HG02610 (cell line): Measurements from ENCODE around the gene ZSCAN9.

Experiments used
- ATAC-seq: cut with Tn5 transposase; IDR thresholded peaks from one replicate; pipeline ENCODE4 v1.9.1; 2021; ENCODE audit warnings: mild to moderate bottlenecking, moderate library complexity; ENCODE audit not compliant: unreplicated experiment

The ZSCAN9 gene

GRCh38 chr6:28220257-28221133 lies 4.6 kb upstream of the ZSCAN9 start:
- no peak for ATAC-seq

GRCh38 chr6:28224131-28225055 lies 682 bp upstream of the ZSCAN9 start:
- ATAC-seq, result no peak

- ATAC-seq, result no peak
These were observed 1.4 kb downstream of the ZSCAN9 start for GRCh38 chr6:28226460-28226859.

- ATAC-seq, result no peak
These were observed 7.7 kb downstream of the ZSCAN9 start for GRCh38 chr6:28232785-28233184.

GRCh38 chr6:28235912-28236452 lies 10.9 kb downstream of the ZSCAN9 start:
- no peak for ATAC-seq

GRCh38 chr6:28239636-28240035 lies 14.6 kb downstream of the ZSCAN9 start:
- ATAC-seq, result no peak

- no peak for ATAC-seq
These were observed 15.4 kb downstream of the ZSCAN9 start for GRCh38 chr6:28240471-28240870.

GRCh38 chr6:28243946-28244345 lies 18.9 kb downstream of the ZSCAN9 start:
- no peak for ATAC-seq

GRCh38 chr6:28245206-28245941 lies 20.3 kb downstream of the ZSCAN9 start:
- ATAC-seq, result no peak

- no peak for ATAC-seq
These were observed 23.8 kb downstream of the ZSCAN9 start for GRCh38 chr6:28248916-28249315.

- ATAC-seq, result no peak
These were observed 25.7 kb downstream of the ZSCAN9 start for GRCh38 chr6:28250747-28251146.

- ATAC-seq, result peak; percentile 37
These were observed 26.6 kb downstream of the ZSCAN9 start for GRCh38 chr6:28251661-28252008.

- ATAC-seq, result peak; percentile 85
These were observed 27.2 kb downstream of the ZSCAN9 start, which contains the start of gene ZKSCAN4 for GRCh38 chr6:28252009-28252975. ZKSCAN4 (minus strand) TSS chr6:28252269; CDS start chr6:28251980, 289 bp downstream.

GRCh38 chr6:28254121-28254519 lies 29.0 kb downstream of the ZSCAN9 start:
- ATAC-seq, result no peak

- ATAC-seq, result no peak
These were observed 32.0 kb downstream of the ZSCAN9 start for GRCh38 chr6:28257042-28257441.

GRCh38 chr6:28258877-28259777 lies 34.1 kb downstream of the ZSCAN9 start, which contains the start of gene NKAPL:
NKAPL (plus strand) TSS chr6:28259297; CDS start chr6:28259372, 75 bp downstream.
- ATAC-seq, result no peak

GRCh38 chr6:28263922-28264321 lies 38.8 kb downstream of the ZSCAN9 start:
- ATAC-seq, result no peak

- no peak for ATAC-seq
These were observed 39.8 kb downstream of the ZSCAN9 start for GRCh38 chr6:28264834-28265401.
